Measurements from ENCODE around the gene YWHAG.
A peak's percentile ranks its signal among the peaks of the same experiment; 100 is the strongest.

YWHAG gene

GRCh38 chr7:76356823-76357222, 2.0 kb downstream of the YWHAG start:
- Histone ChIP-seq H3K9me3 (ENCODE audit: insufficient read depth, low read depth, low read length) (no peaks in the 10 kb centered on the region), H3K18ac (ENCODE audit: low read length) (no peak overlapping the region), H3K27ac (ENCODE audit: low read depth, low read length) (no peak overlapping the region), H2BK120ac (ENCODE audit: insufficient read depth, low read length, poor library complexity) (no peak overlapping the region), H2AK5ac (ENCODE audit: low read length) (no peak overlapping the region), H2BK5ac (ENCODE audit: low read depth, low read length, poor library complexity) (no peak overlapping the region), H3K27me3 (ENCODE audit: insufficient read depth, low read length) (no peaks in the 10 kb centered on the region), H3K79me2 (ENCODE audit: control insufficient read depth, insufficient read depth, low read length, poor library complexity) (peaks cover 28% of the 10 kb centered on the region), H4K8ac (ENCODE audit: low read depth, low read length) (no peak overlapping the region), H3K4ac (ENCODE audit: low read depth, low read length) (peak overlapping the region; percentile 81), H2BK12ac (ENCODE audit: low read length) (no peak overlapping the region), H3K23ac (ENCODE audit: low read length) (no peak overlapping the region), H3K4me1 (ENCODE audit: control insufficient read depth in 1 of 2, insufficient read depth in 2 of 2, low read length in 2 of 2) (peaks cover 7 to 8% of the 10 kb centered on the region in 2 experiments), H3K14ac (ENCODE audit: low read length) (no peak overlapping the region), H4K91ac (ENCODE audit: low read depth, low read length) (no peak overlapping the region), H3K4me2 (ENCODE audit: low read length) (peak overlapping the region; percentile 30), H4K12ac (ENCODE audit: low read depth, low read length) (no peak overlapping the region), H3K4me3 (ENCODE audit: low read depth, low read length) (no peak overlapping the region), H3K79me1 (ENCODE audit: low read length) (peaks cover 18% of the 10 kb centered on the region), H2AFZ (ENCODE audit: insufficient read depth, low read length, poor library complexity) (no peak overlapping the region), H3K36me3 (ENCODE audit: control insufficient read depth in 1 of 2, insufficient read depth in 2 of 2, low read length in 2 of 2) (peaks cover 8 to 10% of the 10 kb centered on the region in 2 experiments), H3K9ac (ENCODE audit: low read length) (no peak overlapping the region)
- no CpG with 5 or more reads among the region's 6 CpGs for WGBS (ENCODE audit: extremely low coverage, insufficient coverage, insufficient read length)
- peak; percentile 74 to 90 for DNase-seq

GRCh38 chr7:76356115-76356514, 2.7 kb downstream of the YWHAG start:
- H3K4me1 ChIP-seq (ENCODE audit: control insufficient read depth in 1 of 2, insufficient read depth in 2 of 2, low read length in 2 of 2): peaks cover 8% of the 10 kb centered on the region in 2 experiments
- H4K8ac ChIP-seq (ENCODE audit: low read depth, low read length): no peak overlapping the region
- H4K91ac ChIP-seq (ENCODE audit: low read depth, low read length): no peak overlapping the region
- H4K12ac ChIP-seq (ENCODE audit: low read depth, low read length): no peak overlapping the region
- H3K4me2 ChIP-seq (ENCODE audit: low read length): no peak overlapping the region
- DNase-seq: no peak
- no peak overlapping the region for H3K14ac ChIP-seq (ENCODE audit: low read length)
- no CpG with 5 or more reads among the region's 4 CpGs for WGBS (ENCODE audit: extremely low coverage, insufficient coverage, insufficient read length)
- no peak overlapping the region for H3K23ac ChIP-seq (ENCODE audit: low read length)
- no peak overlapping the region for H3K4ac ChIP-seq (ENCODE audit: low read depth, low read length)
- H2AFZ ChIP-seq (ENCODE audit: insufficient read depth, low read length, poor library complexity): no peak overlapping the region
- peaks cover 32% of the 10 kb centered on the region for H3K79me2 ChIP-seq (ENCODE audit: control insufficient read depth, insufficient read depth, low read length, poor library complexity)
- no peak overlapping the region for H3K9ac ChIP-seq (ENCODE audit: low read length)
- H3K18ac ChIP-seq (ENCODE audit: low read length): no peak overlapping the region
- no peak overlapping the region for H2BK12ac ChIP-seq (ENCODE audit: low read length)
- no peak overlapping the region for H2BK120ac ChIP-seq (ENCODE audit: insufficient read depth, low read length, poor library complexity)
- H2BK5ac ChIP-seq (ENCODE audit: low read depth, low read length, poor library complexity): no peak overlapping the region
- H3K27ac ChIP-seq (ENCODE audit: low read depth, low read length): no peak overlapping the region
- H3K27me3 ChIP-seq (ENCODE audit: insufficient read depth, low read length): no peaks in the 10 kb centered on the region
- H3K36me3 ChIP-seq (ENCODE audit: control insufficient read depth in 1 of 2, insufficient read depth in 2 of 2, low read length in 2 of 2): peaks cover 9 to 11% of the 10 kb centered on the region in 2 experiments
- no peak overlapping the region for H2AK5ac ChIP-seq (ENCODE audit: low read length)
- peaks cover 18% of the 10 kb centered on the region for H3K79me1 ChIP-seq (ENCODE audit: low read length)
- H3K9me3 ChIP-seq (ENCODE audit: insufficient read depth, low read depth, low read length): no peaks in the 10 kb centered on the region
- H3K4me3 ChIP-seq (ENCODE audit: low read depth, low read length): no peak overlapping the region

- no peak overlapping the region for H4K8ac ChIP-seq (ENCODE audit: low read depth, low read length)
- H3K9me3 ChIP-seq (ENCODE audit: insufficient read depth, low read depth, low read length): no peaks in the 10 kb centered on the region
- H3K4me1 ChIP-seq (ENCODE audit: control insufficient read depth in 1 of 2, insufficient read depth in 2 of 2, low read length in 2 of 2): peaks cover 8% of the 10 kb centered on the region in 2 experiments
- peaks cover 35% of the 10 kb centered on the region for H3K79me2 ChIP-seq (ENCODE audit: control insufficient read depth, insufficient read depth, low read length, poor library complexity)
- no peak overlapping the region for H2AFZ ChIP-seq (ENCODE audit: insufficient read depth, low read length, poor library complexity)
- H3K4ac ChIP-seq (ENCODE audit: low read depth, low read length): peak overlapping the region; percentile 60
- peaks cover 18% of the 10 kb centered on the region for H3K79me1 ChIP-seq (ENCODE audit: low read length)
- DNase-seq: no peak
- H4K91ac ChIP-seq (ENCODE audit: low read depth, low read length): no peak overlapping the region
- H4K12ac ChIP-seq (ENCODE audit: low read depth, low read length): no peak overlapping the region
- WGBS (ENCODE audit: extremely low coverage, insufficient coverage, insufficient read length): no CpG with 5 or more reads among the region's 9 CpGs
- peak overlapping the region; percentile 63 for H3K23ac ChIP-seq (ENCODE audit: low read length)
- H2BK120ac ChIP-seq (ENCODE audit: insufficient read depth, low read length, poor library complexity): no peak overlapping the region
- no peak overlapping the region for H3K14ac ChIP-seq (ENCODE audit: low read length)
- no peaks in the 10 kb centered on the region for H3K27me3 ChIP-seq (ENCODE audit: insufficient read depth, low read length)
- no peak overlapping the region for H3K4me3 ChIP-seq (ENCODE audit: low read depth, low read length)
- H3K9ac ChIP-seq (ENCODE audit: low read length): no peak overlapping the region
- no peak overlapping the region for H2BK12ac ChIP-seq (ENCODE audit: low read length)
- H2BK5ac ChIP-seq (ENCODE audit: low read depth, low read length, poor library complexity): no peak overlapping the region
- H3K36me3 ChIP-seq (ENCODE audit: control insufficient read depth in 1 of 2, insufficient read depth in 2 of 2, low read length in 2 of 2): peaks cover 12 to 16% of the 10 kb centered on the region in 2 experiments
- H3K4me2 ChIP-seq (ENCODE audit: low read length): no peak overlapping the region
- H3K27ac ChIP-seq (ENCODE audit: low read depth, low read length): no peak overlapping the region
- no peak overlapping the region for H3K18ac ChIP-seq (ENCODE audit: low read length)
- H2AK5ac ChIP-seq (ENCODE audit: low read length): no peak overlapping the region
Observed at GRCh38 chr7:76354981-76355730, 3.6 kb downstream of the YWHAG start.

GRCh38 chr7:76354516-76354915, 4.3 kb downstream of the YWHAG start:
- DNase-seq: no peak
- Histone ChIP-seq H3K27me3 (ENCODE audit: insufficient read depth, low read length) (no peaks in the 10 kb centered on the region), H4K91ac (ENCODE audit: low read depth, low read length) (no peak overlapping the region), H4K8ac (ENCODE audit: low read depth, low read length) (no peak overlapping the region), H3K4me1 (ENCODE audit: control insufficient read depth in 1 of 2, insufficient read depth in 2 of 2, low read length in 2 of 2) (peaks cover 5% of the 10 kb centered on the region in 2 experiments), H3K27ac (ENCODE audit: low read depth, low read length) (no peak overlapping the region), H3K18ac (ENCODE audit: low read length) (no peak overlapping the region), H3K23ac (ENCODE audit: low read length) (no peak overlapping the region), H2AFZ (ENCODE audit: insufficient read depth, low read length, poor library complexity) (no peak overlapping the region), H3K79me1 (ENCODE audit: low read length) (peaks cover 14% of the 10 kb centered on the region), H3K9me3 (ENCODE audit: insufficient read depth, low read depth, low read length) (no peaks in the 10 kb centered on the region), H2AK5ac (ENCODE audit: low read length) (no peak overlapping the region), H3K4me3 (ENCODE audit: low read depth, low read length) (no peak overlapping the region), H3K79me2 (ENCODE audit: control insufficient read depth, insufficient read depth, low read length, poor library complexity) (peaks cover 34% of the 10 kb centered on the region), H2BK120ac (ENCODE audit: insufficient read depth, low read length, poor library complexity) (no peak overlapping the region), H2BK12ac (ENCODE audit: low read length) (no peak overlapping the region), H4K12ac (ENCODE audit: low read depth, low read length) (no peak overlapping the region), H3K14ac (ENCODE audit: low read length) (no peak overlapping the region), H3K9ac (ENCODE audit: low read length) (no peak overlapping the region), H2BK5ac (ENCODE audit: low read depth, low read length, poor library complexity) (no peak overlapping the region), H3K36me3 (ENCODE audit: control insufficient read depth in 1 of 2, insufficient read depth in 2 of 2, low read length in 2 of 2) (peaks cover 15 to 19% of the 10 kb centered on the region in 2 experiments), H3K4me2 (ENCODE audit: low read length) (no peak overlapping the region), H3K4ac (ENCODE audit: low read depth, low read length) (peak overlapping the region; percentile 60)
- no CpG with 5 or more reads among the region's 4 CpGs for WGBS (ENCODE audit: extremely low coverage, insufficient coverage, insufficient read length)

Measured in trophoblast cell (in vitro differentiated cells and primary cell).